IMR-90 (cell line): ENCODE data around the gene SLC30A2. TPM values are rescaled to one million over a fixed set of nuclear protein-coding genes. Genes with fewer than 3 reads are reported as not detected.

Experiments
- ATAC-seq: fragments of 200-7000 bp; cut with Tn5 transposase; 2 replicates; pipeline ENCODE4 v1.9.1; 2020; ENCODE audit warnings: low read depth, mild to moderate bottlenecking, moderate library complexity
- BruUV-seq: library from RNA; stranded (reverse); fragments of 400-500 nt; replicated peaks from 2 replicates; lab custom pipeline; 2021; lab: Mats Ljungman, UMichigan
- CTCF ChIA-PET: fragments of 300-600 bp; formaldehyde crosslinking; extraction: SDS; loops from one replicate; lab custom pipeline; 2021; ENCODE audit warnings: antibody characterized with exemption; lab: Yijun Ruan, JAX
- POLR2A ChIA-PET: fragments of 300-600 bp; sonication (Branson Sonifier 250); formaldehyde crosslinking; loops from one replicate; lab custom pipeline; 2022; ENCODE audit warnings: antibody characterized with exemption; ENCODE audit not compliant: unreplicated experiment; lab: Charles Lee
- DNase-seq: peaks from one replicate; pipeline ENCODE4 v3.0.0; 2013
- H2AFZ ChIP-seq: replicated peaks from 2 replicates; pipeline ENCODE3; 2013; ENCODE audit warnings: low read length, mild to moderate bottlenecking; ENCODE audit not compliant: poor library complexity
- H2AK5ac ChIP-seq: 2 replicates; pipeline ENCODE4 v1.6.1; 2013; ENCODE audit warnings: low read depth, low read length, inconsistent platforms
- H2AK9ac ChIP-seq: replicated peaks from 2 replicates; pipeline ENCODE3; 2013; ENCODE audit warnings: mild to moderate bottlenecking, low read depth, low read length, moderate library complexity; ENCODE audit not compliant: poor library complexity
- H2BK120ac ChIP-seq: 2 replicates; pipeline ENCODE4 v1.6.1; 2013; ENCODE audit warnings: low read depth, low read length, inconsistent platforms
- H2BK15ac ChIP-seq: 3 replicates; pipeline ENCODE4 v1.6.1; 2013; ENCODE audit warnings: low read depth, low read length, inconsistent platforms
- H2BK20ac ChIP-seq: 2 replicates; pipeline ENCODE4 v1.6.1; 2013; ENCODE audit warnings: low read depth, mild to moderate bottlenecking, inconsistent platforms, low read length, moderate library complexity
- H2BK5ac ChIP-seq: 2 replicates; pipeline ENCODE4 v1.6.1; 2013; ENCODE audit warnings: mild to moderate bottlenecking, low read depth, low read length, inconsistent platforms; ENCODE audit not compliant: poor library complexity, severe bottlenecking
- H3K14ac ChIP-seq: replicated peaks from 2 replicates; pipeline ENCODE4 v1.6.1; 2013; ENCODE audit warnings: low read depth, low read length, inconsistent platforms
- H3K18ac ChIP-seq: 2 replicates; pipeline ENCODE4 v1.6.1; 2013; ENCODE audit warnings: low read depth, low read length, control low read depth
- H3K23ac ChIP-seq: 2 replicates; pipeline ENCODE4 v1.6.1; 2013; ENCODE audit warnings: low read depth, low read length, inconsistent platforms
- H3K27ac ChIP-seq: 2 replicates; pipeline ENCODE4 v1.5.1; 2013; ENCODE audit warnings: mild to moderate bottlenecking, control low read depth, low read length; ENCODE audit not compliant: insufficient read depth
- H3K27me3 ChIP-seq: 2 replicates; pipeline ENCODE4 v1.6.1; 2013; ENCODE audit warnings: low read length; ENCODE audit not compliant: control insufficient read depth, insufficient read depth
- H3K36me3 ChIP-seq: 2 replicates; pipeline ENCODE4 v1.6.1; 2013; ENCODE audit warnings: low read length, mixed read lengths; ENCODE audit not compliant: control insufficient read depth, insufficient read depth
- H3K4ac ChIP-seq: 2 replicates; pipeline ENCODE4 v1.6.1; 2013; ENCODE audit warnings: low read depth, low read length, inconsistent platforms
- H3K4me1 ChIP-seq: 2 replicates; pipeline ENCODE4 v1.6.1; 2013; ENCODE audit warnings: low read length, mixed read lengths; ENCODE audit not compliant: control insufficient read depth, insufficient read depth
- H3K4me2 ChIP-seq: 2 replicates; pipeline ENCODE4 v1.6.1; 2013; ENCODE audit warnings: low read depth, mild to moderate bottlenecking, control low read depth, low read length, moderate library complexity
- H3K4me3 ChIP-seq: 2 replicates; pipeline ENCODE4 v1.5.1; 2013; ENCODE audit warnings: low read depth, mild to moderate bottlenecking, control low read depth, low read length, moderate library complexity; ENCODE audit not compliant: insufficient read depth
- H3K56ac ChIP-seq: 2 replicates; pipeline ENCODE4 v1.6.1; 2013; ENCODE audit warnings: low read length, inconsistent platforms; ENCODE audit not compliant: insufficient read depth; ENCODE audit errors: extremely low read depth
- H3K79me1 ChIP-seq, 2 experiments: 2 replicates each; pipeline ENCODE4 v1.6.1; 2013; ENCODE audit warnings: low read length in 2 of 2, inconsistent platforms in 1 of 2, low read depth in 1 of 2
- H3K9ac ChIP-seq: 2 replicates; pipeline ENCODE4 v1.6.1; 2013; ENCODE audit warnings: low read depth, low read length, control low read depth
- H3K9me1 ChIP-seq: 2 replicates; pipeline ENCODE4 v1.6.1; 2013; ENCODE audit warnings: low read length, inconsistent platforms; ENCODE audit not compliant: insufficient read depth
- H3K9me3 ChIP-seq: 2 replicates; pipeline ENCODE4 v1.6.1; 2013; ENCODE audit warnings: low read length; ENCODE audit not compliant: control insufficient read depth, insufficient read depth
- H4K20me1 ChIP-seq: 2 replicates; pipeline ENCODE4 v1.6.1; 2013; ENCODE audit warnings: low read length, inconsistent platforms; ENCODE audit not compliant: insufficient read depth
- H4K5ac ChIP-seq: 2 replicates; pipeline ENCODE4 v1.6.1; 2013; ENCODE audit warnings: mild to moderate bottlenecking, low read depth, low read length, control low read depth
- H4K8ac ChIP-seq, 2 experiments: 2 replicates each; pipeline ENCODE4 v1.6.1; 2013; ENCODE audit warnings: low read depth in 2 of 2, low read length in 2 of 2, control low read depth in 1 of 2, inconsistent platforms in 1 of 2
- H4K91ac ChIP-seq: 2 replicates; pipeline ENCODE4 v1.6.1; 2013; ENCODE audit warnings: low read depth, low read length, inconsistent platforms; ENCODE audit not compliant: insufficient read depth
- CEBPB ChIP-seq: IDR thresholded peaks from 2 replicates; pipeline ENCODE4 v1.6.1; 2012; ENCODE audit warnings: low read depth, low read length, improper control_type of control experiment
- CTCF ChIP-seq: conservative IDR thresholded peaks from 2 replicates; pipeline ENCODE4 v1.5.1; 2012; ENCODE audit warnings: mild to moderate bottlenecking, low read depth, low read length, improper control_type of control experiment
- ELK1 ChIP-seq: fragments of 150-350 bp; IDR thresholded peaks from 2 replicates; pipeline ENCODE4 v1.6.1; 2016; ENCODE audit warnings: low read depth, mild to moderate bottlenecking, low read length, moderate library complexity, borderline replicate concordance
- FOS ChIP-seq: fragments of 150-350 bp; IDR thresholded peaks from 2 replicates; pipeline ENCODE4 v1.6.1; 2016; ENCODE audit warnings: low read depth, low read length
- MAZ ChIP-seq: IDR thresholded peaks from 2 replicates; pipeline ENCODE4 v1.6.1; 2012; ENCODE audit warnings: low read depth, mild to moderate bottlenecking, low read length, improper control_type of control experiment, moderate library complexity, borderline replicate concordance
- MXI1 ChIP-seq: IDR thresholded peaks from 2 replicates; pipeline ENCODE4 v1.6.1; 2012; ENCODE audit warnings: low read depth, mild to moderate bottlenecking, low read length, moderate library complexity, borderline replicate concordance
- NFE2L2 ChIP-seq: fragments of 150-350 bp; IDR thresholded peaks from 2 replicates; pipeline ENCODE4 v1.6.1; 2016; ENCODE audit warnings: low read depth, mild to moderate bottlenecking, low read length
- POLR2A ChIP-seq: IDR thresholded peaks from 2 replicates; pipeline ENCODE4 v1.6.1; 2012; ENCODE audit warnings: mild to moderate bottlenecking, low read depth, low read length
- RAD21 ChIP-seq: IDR thresholded peaks from 2 replicates; pipeline ENCODE4 v1.6.1; 2012; ENCODE audit warnings: low read length, improper control_type of control experiment
- RCOR1 ChIP-seq: IDR thresholded peaks from 2 replicates; pipeline ENCODE4 v1.6.1; 2012; ENCODE audit warnings: mild to moderate bottlenecking, low read length, improper control_type of control experiment; ENCODE audit not compliant: insufficient replicate concordance
- RFX5 ChIP-seq: IDR thresholded peaks from 2 replicates; pipeline ENCODE4 v1.8.0; 2012; ENCODE audit warnings: low read depth, mild to moderate bottlenecking, low read length, moderate library complexity
- SMC3 ChIP-seq: fragments of 150-350 bp; IDR thresholded peaks from 2 replicates; pipeline ENCODE4 v1.6.1; 2016; ENCODE audit warnings: low read depth, mild to moderate bottlenecking, antibody characterized with exemption, low read length, moderate library complexity
- USF2 ChIP-seq: fragments of 150-350 bp; IDR thresholded peaks from 2 replicates; pipeline ENCODE4 v1.6.1; 2017; ENCODE audit warnings: mild to moderate bottlenecking, antibody characterized with exemption, low read length, low read depth
- WGBS, 2 experiments: methylation state at CpG; one replicate each; pipeline versions ENCODE4 v1.1.5 to v1.1.7; 2013; ENCODE audit warnings: missing lambda C conversion rate in 2 of 2; ENCODE audit not compliant: insufficient read length in 1 of 2; ENCODE audit errors: extremely low coverage in 2 of 2; 5-methylcytosine and 5-hydroxymethylcytosine counted together
- dilution Hi-C: fragments of 300-500 bp; cut with HindIII; formaldehyde crosslinking; loops from one replicate; pipeline ENCODE4 v1.14.3; 2018; ENCODE audit warnings: low sequenced_read_pairs; ENCODE audit not compliant: unreplicated experiment
- in situ Hi-C: fragments of 300-500 bp; cut with MboI; formaldehyde crosslinking; loops from 3 replicates; pipeline ENCODE4 v1.14.3; 2019; ENCODE audit warnings: low sequenced_read_pairs, inconsistent platforms, mixed read lengths
- intact Hi-C: fragments of 100-400 bp; cut with micrococcal nuclease; formaldehyde crosslinking; loops from 2 replicates; pipeline ENCODE4 v1.10.0; 2022
- polyA plus RNA-seq, 3 experiments: library from polyadenylated mRNA; depleted of rRNA; stranded (reverse); fragments of >200 nt; gene quantifications; 2 replicates each; pipeline ENCODE4 v1.2.3, GENCODE V29; 2012; ENCODE audit warnings: low replicate concordance in 1 of 3
- total RNA-seq: library from RNA; depleted of rRNA; stranded (reverse); fragments of >200 nt; gene quantifications from 2 replicates; pipeline ENCODE4 v1.2.3, GENCODE V29; 2012

The SLC30A2 gene
- total and polyA plus RNA-seq, 2 of the 4 experiments (the other 2 are of a cell fraction), result not detected

GRCh38 chr1:26035959-26036755 lies 9.8 kb downstream of the SLC30A2 start:
- no peak overlapping the region for H2BK5ac ChIP-seq
- H2AK5ac ChIP-seq, result no peak overlapping the region
- H3K4me1 ChIP-seq, result peaks cover 6% of the 10 kb centered on the region
- no peaks in the 10 kb centered on the region for H3K9me3 ChIP-seq
- H2AFZ ChIP-seq, result peak overlapping the region; percentile 98
- in situ Hi-C loops, result no loop called here
- no peak overlapping the region for H3K14ac ChIP-seq
- no peak overlapping the region for H4K91ac ChIP-seq
- H3K4me3 ChIP-seq, result peak overlapping the region; percentile 66
- no peak overlapping the region for H2BK120ac ChIP-seq
- no peak overlapping the region for H4K8ac ChIP-seq
- no peaks in the 10 kb centered on the region for H3K79me1 ChIP-seq
- WGBS, 2 experiments, result 0% methylated on average over 9 of the region's 39 CpGs; no CpG with 5 or more reads in 1 of the 2 experiments
- ATAC-seq (peak; percentile 94), DNase-seq (peak; percentile 53)
- H3K9ac ChIP-seq, result peak overlapping the region; percentile 63
- intact Hi-C loops, result loop anchor here (1.0 to 5.0 kb wide), 6 partner anchors 69 to 355 kb away; no protein-coding TSS in a partner anchor
- peak overlapping the region; percentile 75; the same call in 1 of the 2 replicates for H3K23ac ChIP-seq
- no peaks in the 10 kb centered on the region for H4K20me1 ChIP-seq
- H2BK20ac ChIP-seq, result no peak overlapping the region
- H3K9me1 ChIP-seq, result 0 out of 2 replicates have a peak, but pooled peaks cover 3% of the 10 kb centered on the region
- H3K56ac ChIP-seq, result no peak overlapping the region
- dilution Hi-C loops, result no loop called here
- H3K36me3 ChIP-seq, result no peaks in the 10 kb centered on the region
- H3K18ac ChIP-seq, result no peak overlapping the region
- H3K4ac ChIP-seq, result peak overlapping the region; percentile 50; the same call in 1 of the 2 replicates
- peaks cover 17% of the 10 kb centered on the region; the same call in 1 of the 2 replicates for H3K27me3 ChIP-seq
- peak overlapping the region; percentile 81 for H3K4me2 ChIP-seq
- POLR2A ChIA-PET, result interaction anchor here (0.6 kb wide), 1 partner anchor 137 kb away, joined by 3 read pairs; no protein-coding TSS in a partner anchor
- peak overlapping the region; percentile 77 for H2AK9ac ChIP-seq
- no peak overlapping the region for H2BK15ac ChIP-seq
- H3K27ac ChIP-seq, result no peak overlapping the region
- no TSS peak for BruUV-seq
- H4K5ac ChIP-seq, result no peak overlapping the region
- CTCF ChIA-PET, result interaction anchor here (0.5 to 1.5 kb wide), 11 partner anchors 9 to 144 kb away, joined by 3 to 9 read pairs (median 4); partner anchors contain the start of genes EXTL1 and SLC30A2
- no peak for TF ChIP-seq USF2
- TF ChIP-seq CEBPB, result no peak
- TF ChIP-seq RAD21, result peak; percentile 88
- no peak for TF ChIP-seq NFE2L2
- TF ChIP-seq RFX5, result no peak
- TF ChIP-seq ELK1, result no peak
- TF ChIP-seq SMC3, result peak; percentile 69
- no peak for TF ChIP-seq MXI1
- peak; percentile 96 for TF ChIP-seq CTCF
- no peak for TF ChIP-seq RCOR1
- no peak for TF ChIP-seq FOS
- no peak for TF ChIP-seq POLR2A
- TF ChIP-seq MAZ, result peak; percentile 64; the same call in 1 of the 2 replicates
